K562 (cell line): ENCODE data around the gene APOL4. TPM values are rescaled to one million over a fixed set of nuclear protein-coding genes. Genes with fewer than 3 reads are reported as not detected.

Source experiments
- ATAC-seq: fragments of 200-7000 bp; cut with Tn5 transposase; 3 replicates; pipeline ENCODE4 v1.9.1; 2020; ENCODE audit warnings: moderate library complexity
- BruUV-seq: library from RNA; stranded (reverse); fragments of 400-500 nt; replicated peaks from 2 replicates; lab custom pipeline; 2021; lab: Mats Ljungman, UMichigan
- CTCF ChIA-PET: fragments of 300-600 bp; formaldehyde crosslinking; extraction: SDS; loops from one replicate; lab custom pipeline; 2021; ENCODE audit warnings: low intra/inter-chr PET ratio; lab: Yijun Ruan, JAX
- POLR2A ChIA-PET: fragments of 300-600, 350-650 bp; sonication (Branson Sonifier 250); formaldehyde crosslinking; extraction: SDS; loops from one replicate; lab custom pipeline; 2021; ENCODE audit warnings: antibody characterized with exemption, inconsistent platforms; lab: Yijun Ruan, JAX
- DNase-seq, 4 experiments: peaks; one replicate each; pipeline versions ENCODE4 v3.0.0 to v3.0.0-alpha.2; 2011 to 2018; ENCODE audit warnings: low spot score in 3 of 4, mixed read lengths in 3 of 4; ENCODE audit errors: extremely low read depth in 1 of 4
- FAIRE-seq: peaks from 2 replicates; lab custom pipeline; 2011; peaks lifted over from hg19 to GRCh38; lab: Jason Lieb, UNC
- H2AFZ ChIP-seq: 2 replicates; pipeline ENCODE4 v1.6.0; 2011; ENCODE audit warnings: low read depth, low read length, control low read depth, inconsistent platforms
- H3K27ac ChIP-seq: fragments of 200-600 bp; 3 replicates; pipeline ENCODE4 v1.8.0; 2011; ENCODE audit warnings: low read depth, mild to moderate bottlenecking, control low read depth, inconsistent platforms, low read length, moderate library complexity, mixed read lengths; ENCODE audit errors: extremely low read depth
- H3K27me3 ChIP-seq, 2 experiments: fragments of 300-600 bp in 1 of 2; 2 replicates in 1 of 2; 3 replicates in 1 of 2; pipeline versions ENCODE4 v1.6.0 to v1.8.0; 2011; ENCODE audit warnings: inconsistent platforms in 2 of 2, low read length in 2 of 2, mild to moderate bottlenecking in 1 of 2, mixed read lengths in 1 of 2, moderate library complexity in 1 of 2; ENCODE audit not compliant: control insufficient read depth in 2 of 2, insufficient read depth in 2 of 2
- H3K36me3 ChIP-seq: fragments of 300-600 bp; 3 replicates; pipeline ENCODE4 v1.8.0; 2011; ENCODE audit warnings: mild to moderate bottlenecking, low read length, inconsistent platforms; ENCODE audit not compliant: control insufficient read depth, insufficient read depth
- H3K4me1 ChIP-seq, 2 experiments: fragments of 200-600 bp in 1 of 2; replicated peaks in 1 of 2; 2 replicates in 1 of 2; 3 replicates in 1 of 2; pipeline versions ENCODE4 v1.5.1 to v1.8.0; 2011; ENCODE audit warnings: inconsistent platforms in 2 of 2, low read length in 2 of 2, mild to moderate bottlenecking in 1 of 2, mixed read lengths in 1 of 2, moderate library complexity in 1 of 2; ENCODE audit not compliant: control insufficient read depth in 2 of 2, insufficient read depth in 2 of 2
- H3K4me2 ChIP-seq: 2 replicates; pipeline ENCODE4 v1.6.1; 2011; ENCODE audit warnings: low read length, control low read depth, inconsistent platforms, mixed read lengths; ENCODE audit not compliant: insufficient read depth
- H3K4me3 ChIP-seq: fragments of 200-600 bp; sonication (generic), shearing (Covaris generic); 2 replicates; pipeline ENCODE4 v1.5.1; 2016; ENCODE audit warnings: control low read depth, inconsistent platforms
- H3K79me2 ChIP-seq: fragments of 200-600 bp; 3 replicates; pipeline ENCODE4 v1.8.0; 2011; ENCODE audit warnings: low read length, inconsistent platforms; ENCODE audit not compliant: control insufficient read depth, insufficient read depth
- H3K9ac ChIP-seq, 2 experiments: 2 replicates each; pipeline versions ENCODE4 v1.6.0 to v1.6.1; 2011; ENCODE audit warnings: low read depth in 2 of 2, low read length in 2 of 2, control low read depth in 1 of 2, inconsistent platforms in 1 of 2, mild to moderate bottlenecking in 1 of 2, mixed read lengths in 1 of 2; ENCODE audit not compliant: insufficient read depth in 1 of 2
- H3K9me1 ChIP-seq: one replicate; pipeline ENCODE4 v1.6.0; 2011; ENCODE audit warnings: inconsistent platforms, mild to moderate bottlenecking, low read length, moderate library complexity; ENCODE audit not compliant: control insufficient read depth, insufficient read depth
- H3K9me3 ChIP-seq: replicated peaks from 2 replicates; pipeline ENCODE4 v1.5.1; 2011; ENCODE audit warnings: low read depth, low read length, inconsistent platforms; ENCODE audit not compliant: control insufficient read depth, insufficient read depth
- H4K20me1 ChIP-seq: replicated peaks from 2 replicates; pipeline ENCODE4 v1.6.1; 2011; ENCODE audit warnings: low read length, inconsistent platforms, mixed read lengths; ENCODE audit not compliant: control insufficient read depth, insufficient read depth
- BRD4 ChIP-seq: fragments of 200-600 bp; sonication (generic); IDR thresholded peaks from 2 replicates; pipeline ENCODE4 v1.6.1; 2017; ENCODE audit warnings: inconsistent platforms
- DIDO1 ChIP-seq: fragments of 450-650 bp; IDR thresholded peaks from 2 replicates; pipeline ENCODE4 v1.6.1; 2016; ENCODE audit warnings: low read depth, missing biosample characterization, missing genetic modification characterization
- ELF1 ChIP-seq: fragments of 200-800 bp; sonication (Bioruptor generic); IDR thresholded peaks from 2 replicates; pipeline ENCODE4 v1.6.1; 2016; ENCODE audit warnings: missing genetic modification characterization, missing compliant biosample characterization
- ELF2 ChIP-seq: fragments of 250-450 bp; sonication (Bioruptor Pico); IDR thresholded peaks from 2 replicates; pipeline ENCODE4 v1.5.0; 2021; ENCODE audit warnings: mild to moderate bottlenecking
- FOXA1 ChIP-seq: fragments of 450-650 bp; IDR thresholded peaks from 2 replicates; pipeline ENCODE4 v1.6.1; 2016; ENCODE audit warnings: mild to moderate bottlenecking, borderline replicate concordance
- KDM4B ChIP-seq, 2 experiments: fragments of 450-650 bp in 1 of 2; sonication (generic) in 1 of 2; IDR thresholded peaks; 2 replicates each; pipeline ENCODE4 v1.6.1; 2016 to 2017; ENCODE audit warnings: borderline replicate concordance in 2 of 2, antibody characterized with exemption in 1 of 2, low read depth in 1 of 2, mild to moderate bottlenecking in 1 of 2
- L3MBTL2 ChIP-seq: fragments of 450-650 bp; IDR thresholded peaks from 2 replicates; pipeline ENCODE4 v1.6.1; 2016; ENCODE audit warnings: mild to moderate bottlenecking, moderate library complexity
- NCOA4 ChIP-seq: fragments of 450-650 bp; IDR thresholded peaks from 2 replicates; pipeline ENCODE4 v1.6.1; 2018; ENCODE audit warnings: mild to moderate bottlenecking; ENCODE audit not compliant: partially characterized antibody
- NONO ChIP-seq, 2 experiments: fragments of 200-400 bp in 1 of 2; fragments of 450-650 bp in 1 of 2; formaldehyde crosslinking in 1 of 2; IDR thresholded peaks; 2 replicates each; pipeline ENCODE4 v1.6.1; 2017; ENCODE audit warnings: low read depth in 2 of 2, mild to moderate bottlenecking in 2 of 2, moderate library complexity in 2 of 2, low read length in 1 of 2
- ZNF174 ChIP-seq: fragments of 250-450 bp; sonication (Bioruptor Pico); IDR thresholded peaks from 2 replicates; pipeline ENCODE4 v1.4.0; 2020; ENCODE audit warnings: mild to moderate bottlenecking
- ZNF431 ChIP-seq: sonication (generic); formaldehyde crosslinking; IDR thresholded peaks from 2 replicates; pipeline ENCODE4 v1.8.0; 2022; ENCODE audit warnings: mild to moderate bottlenecking, missing genetic modification reagents
- ZNF699 ChIP-seq: fragments of 250-450 bp; sonication (Bioruptor Pico); IDR thresholded peaks from 2 replicates; pipeline ENCODE4 v1.8.0; 2021; ENCODE audit warnings: mild to moderate bottlenecking, moderate library complexity; ENCODE audit not compliant: insufficient replicate concordance
- WGBS: fragments of 100-300 bp; shearing (Covaris generic); methylation state at CpG from one replicate; pipeline ENCODE4 v1.1.6; 2016; ENCODE audit warnings: low coverage, mixed read lengths; ENCODE audit not compliant: insufficient coverage; ENCODE audit errors: missing lambda C conversion rate; 5-methylcytosine and 5-hydroxymethylcytosine counted together
- in situ Hi-C: fragments of 300-500 bp; cut with MboI; formaldehyde crosslinking; loops from 4 replicates; pipeline ENCODE4 v1.15.0; 2018; ENCODE audit warnings: inconsistent platforms, mixed read lengths
- intact Hi-C: fragments of 100-400 bp; cut with micrococcal nuclease; formaldehyde crosslinking; loops from 2 replicates; pipeline ENCODE4 v1.14.2; 2022
- polyA plus RNA-seq, 8 experiments: library from polyadenylated mRNA; depleted of rRNA in 4 of 8; stranded (reverse) in 5 of 8; unstranded in 3 of 8; fragments of >200 nt; fragmentation: Nextera tagmentation in 2 of 8; fragmentation: Illumina TruSeq in 1 of 8; extraction: Ambion mirVana in 2 of 8; extraction: Trizol in 1 of 8; gene quantifications; 2 replicates each; pipeline versions ENCODE4 v1.2.1 to v1.2.3, GENCODE V29; 2011 to 2014; ENCODE audit warnings: inconsistent platforms in 1 of 8, missing spikeins in 1 of 8
- total RNA-seq, 7 experiments: library from RNA; depleted of rRNA in 6 of 7; stranded (reverse); fragments of >200 nt in 6 of 7; fragmentation: Illumina TruSeq in 2 of 7; extraction: Trizol in 2 of 7; gene quantifications; 2 replicates each; pipeline versions ENCODE4 v1.2.1 to v1.2.3, GENCODE V29; 2011 to 2021; ENCODE audit warnings: low replicate concordance in 1 of 7
- TF ChIP-seq, protein P1 (sequence below): fragments of 200-800 bp; sonication (Bioruptor generic); IDR thresholded peaks from 2 replicates; pipeline ENCODE4 v1.6.1; 2016; ENCODE audit warnings: missing genetic modification characterization, missing compliant biosample characterization

APOL4 gene
- total and polyA plus RNA-seq, 9 of the 15 experiments (the other 6 are each of a cell fraction or from before 2014, with no cell fraction given) = 6.5 to 15.0 (median 9.8) TPM

DNA sequence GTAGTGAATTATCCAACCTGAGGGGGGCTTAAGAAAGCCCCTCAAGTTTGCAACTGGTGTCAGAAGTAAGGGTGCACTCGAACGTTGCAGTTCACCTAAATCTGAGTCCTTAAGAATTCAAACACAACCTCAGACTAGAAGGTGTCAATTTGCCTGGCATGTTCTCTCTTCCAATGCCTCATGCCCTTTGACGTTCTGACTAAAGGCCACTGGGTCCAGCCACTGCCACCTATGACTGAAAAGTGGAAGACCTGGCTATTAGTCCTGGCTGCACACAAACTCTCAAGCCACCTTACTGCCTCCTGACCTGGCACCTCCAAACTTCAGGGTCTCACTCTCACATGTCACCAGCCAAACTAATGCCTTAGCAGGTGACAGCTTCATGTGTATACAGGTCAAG is 8.0 kb downstream of the APOL4 start (continued):
- no peak for TF ChIP-seq ELF2 (CRISPR knock-in tag)
- no peak for TF ChIP-seq ZNF174 (CRISPR knock-in tag)

DNA sequence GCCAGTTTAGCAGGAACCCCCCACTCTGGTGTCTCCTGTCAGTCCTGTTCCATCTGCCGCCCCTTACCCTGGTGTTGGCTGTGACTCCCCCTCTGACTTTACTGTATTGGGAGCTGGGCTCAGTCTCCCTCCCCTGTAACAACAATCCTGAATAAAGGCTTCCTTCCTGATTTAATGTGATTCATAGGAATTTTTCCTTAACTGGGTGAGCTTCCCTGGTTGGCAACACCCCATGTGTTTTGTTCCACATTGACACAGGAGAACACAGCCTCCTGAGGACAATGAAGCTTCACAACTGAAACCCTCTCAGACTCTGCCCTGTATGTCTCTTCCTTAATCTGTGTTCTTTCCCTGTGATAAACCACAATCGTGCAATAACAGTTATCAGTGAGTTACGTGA is 8.4 kb downstream of the APOL4 start:
- no peaks in the 10 kb centered on the region for H3K9me1 ChIP-seq
- DNase-seq (no peak), FAIRE-seq (no peak), ATAC-seq (no peak)
- H3K9me3 ChIP-seq = no peaks in the 10 kb centered on the region
- ChIA-PET CTCF (no interaction called here), POLR2A (interaction anchor here (1.7 kb wide), 1 partner anchor 9 kb away, joined by 5 read pairs; the partner anchor contains the start of gene APOL4)
- H3K79me2 ChIP-seq = no peaks in the 10 kb centered on the region
- H3K27me3 ChIP-seq = no peaks in the 10 kb centered on the region
- in situ Hi-C loops (no loop called here), intact Hi-C loops (no loop called here)
- no TSS peak for BruUV-seq
- no peaks in the 10 kb centered on the region for H4K20me1 ChIP-seq
- peaks cover 11 to 15% of the 10 kb centered on the region in 2 experiments; a peak in 4 of 5 replicates for H3K4me1 ChIP-seq
- no peak overlapping the region for H3K4me2 ChIP-seq
- H3K4me3 ChIP-seq = no peak overlapping the region
- H3K36me3 ChIP-seq = peaks cover 21% of the 10 kb centered on the region; the same call in 1 of the 3 replicates
- 43% methylated on average over 2 of the region's 3 CpGs for WGBS
- H2AFZ ChIP-seq = no peak overlapping the region
- H3K27ac ChIP-seq = no peak overlapping the region
- H3K9ac ChIP-seq = no peak overlapping the region
- TF ChIP-seq BRD4 (no peak), ELF1 (tag) (no peak), NONO (IDR thresholded peaks at IDR 0.05; ENCODE audit: low read depth in 2 of 2, low read length in 1 of 2) (no peak), KDM4B (IDR thresholded peaks at IDR 0.05; ENCODE audit: borderline replicate concordance in 2 of 2, low read depth in 1 of 2) (no peak), ZNF431 (no peak), L3MBTL2 (no peak), NCOA4 (no peak), ZNF699 (CRISPR knock-in tag) (no peak), FOXA1 (no peak), DIDO1 (no peak)
- TF ChIP-seq, protein P1, sequence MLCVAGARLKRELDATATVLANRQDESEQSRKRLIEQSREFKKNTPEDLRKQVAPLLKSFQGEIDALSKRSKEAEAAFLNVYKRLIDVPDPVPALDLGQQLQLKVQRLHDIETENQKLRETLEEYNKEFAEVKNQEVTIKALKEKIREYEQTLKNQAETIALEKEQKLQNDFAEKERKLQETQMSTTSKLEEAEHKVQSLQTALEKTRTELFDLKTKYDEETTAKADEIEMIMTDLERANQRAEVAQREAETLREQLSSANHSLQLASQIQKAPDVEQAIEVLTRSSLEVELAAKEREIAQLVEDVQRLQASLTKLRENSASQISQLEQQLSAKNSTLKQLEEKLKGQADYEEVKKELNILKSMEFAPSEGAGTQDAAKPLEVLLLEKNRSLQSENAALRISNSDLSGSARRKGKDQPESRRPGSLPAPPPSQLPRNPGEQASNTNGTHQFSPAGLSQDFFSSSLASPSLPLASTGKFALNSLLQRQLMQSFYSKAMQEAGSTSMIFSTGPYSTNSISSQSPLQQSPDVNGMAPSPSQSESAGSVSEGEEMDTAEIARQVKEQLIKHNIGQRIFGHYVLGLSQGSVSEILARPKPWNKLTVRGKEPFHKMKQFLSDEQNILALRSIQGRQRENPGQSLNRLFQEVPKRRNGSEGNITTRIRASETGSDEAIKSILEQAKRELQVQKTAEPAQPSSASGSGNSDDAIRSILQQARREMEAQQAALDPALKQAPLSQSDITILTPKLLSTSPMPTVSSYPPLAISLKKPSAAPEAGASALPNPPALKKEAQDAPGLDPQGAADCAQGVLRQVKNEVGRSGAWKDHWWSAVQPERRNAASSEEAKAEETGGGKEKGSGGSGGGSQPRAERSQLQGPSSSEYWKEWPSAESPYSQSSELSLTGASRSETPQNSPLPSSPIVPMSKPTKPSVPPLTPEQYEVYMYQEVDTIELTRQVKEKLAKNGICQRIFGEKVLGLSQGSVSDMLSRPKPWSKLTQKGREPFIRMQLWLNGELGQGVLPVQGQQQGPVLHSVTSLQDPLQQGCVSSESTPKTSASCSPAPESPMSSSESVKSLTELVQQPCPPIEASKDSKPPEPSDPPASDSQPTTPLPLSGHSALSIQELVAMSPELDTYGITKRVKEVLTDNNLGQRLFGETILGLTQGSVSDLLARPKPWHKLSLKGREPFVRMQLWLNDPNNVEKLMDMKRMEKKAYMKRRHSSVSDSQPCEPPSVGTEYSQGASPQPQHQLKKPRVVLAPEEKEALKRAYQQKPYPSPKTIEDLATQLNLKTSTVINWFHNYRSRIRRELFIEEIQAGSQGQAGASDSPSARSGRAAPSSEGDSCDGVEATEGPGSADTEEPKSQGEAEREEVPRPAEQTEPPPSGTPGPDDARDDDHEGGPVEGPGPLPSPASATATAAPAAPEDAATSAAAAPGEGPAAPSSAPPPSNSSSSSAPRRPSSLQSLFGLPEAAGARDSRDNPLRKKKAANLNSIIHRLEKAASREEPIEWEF (CRISPR knock-in tag) = no peak
